ENCODE measurements around the gene EVC.

GRCh38 chr4:5721923-5722322 lies 10.9 kb downstream of the EVC start:
- TF ChIP-seq REST (IDR thresholded peaks at IDR 0.05; ENCODE audit: insufficient read depth in 1 of 2, low read depth in 2 of 2, low read length in 2 of 2) (no peak), POLR2AphosphoS5 (IDR thresholded peaks at IDR 0.05; ENCODE audit: low read depth, low read length) (no peak)
